GM12865 (cell line): ENCODE data around the gene ADSS1.
A peak's percentile ranks its signal among the peaks of the same experiment; 100 is the strongest.
"Not testable (repeated sequence)": the region's sequence is repeated elsewhere in the genome, so short reads cannot be mapped to it uniquely, and the experiment has no call there.

Experiments used
- DNase-seq: peaks from one replicate; pipeline ENCODE4 v3.0.0; 2010; ENCODE audit warnings: low read depth
- H3K4me3 ChIP-seq: 2 replicates; pipeline ENCODE4 v1.5.1; 2011; ENCODE audit warnings: mild to moderate bottlenecking, low read depth, low read length, control low read depth
- CTCF ChIP-seq: IDR thresholded peaks from 2 replicates; pipeline ENCODE4 v1.5.1; 2011; ENCODE audit warnings: low read length, control low read depth, low read depth, inconsistent platforms; ENCODE audit not compliant: insufficient read depth; ENCODE audit errors: missing control alignments

ADSS1 gene

DNA sequence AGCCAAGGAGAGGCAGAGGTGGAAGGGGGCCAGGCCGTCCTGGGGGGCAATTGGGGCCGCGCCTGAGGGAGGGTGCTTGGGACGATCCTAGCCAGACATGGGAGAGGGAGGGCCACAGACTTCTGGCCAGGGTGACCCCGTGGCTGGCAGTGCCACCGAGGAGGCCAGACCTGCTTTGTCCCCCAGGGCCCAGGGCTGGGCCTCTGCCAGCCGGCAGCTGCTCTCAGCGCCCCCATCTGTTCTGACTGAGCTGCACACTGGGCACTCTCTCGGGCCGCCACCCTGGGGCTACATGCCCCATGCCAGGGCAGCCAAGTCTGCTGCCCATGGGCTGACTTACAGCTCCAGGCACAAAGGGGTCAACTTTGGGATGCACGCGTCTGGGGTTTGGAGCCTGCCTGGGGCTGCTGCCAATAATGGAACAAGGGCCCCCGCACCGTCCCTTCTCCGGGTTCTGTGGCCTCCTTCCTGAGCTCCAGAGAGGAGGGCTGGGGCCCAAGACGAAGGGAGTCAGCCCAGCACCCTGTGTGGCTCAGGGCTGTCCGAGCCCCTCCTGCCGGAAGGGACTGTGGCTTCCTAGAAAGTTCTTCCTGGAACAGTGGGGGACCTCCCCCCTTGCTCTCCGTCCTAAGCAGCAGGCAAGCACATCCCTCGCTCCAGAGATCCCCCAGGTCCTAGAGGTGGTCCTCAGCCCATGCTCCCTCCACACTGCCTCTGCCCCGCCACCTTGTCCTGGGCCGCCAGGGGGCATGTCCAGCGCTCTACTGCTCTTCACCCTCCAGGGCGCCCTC is 1.1 kb downstream of the ADSS1 start:
- no peak for DNase-seq
- no peak overlapping the region for H3K4me3 ChIP-seq
- TF ChIP-seq CTCF: peak; percentile 3

DNA sequence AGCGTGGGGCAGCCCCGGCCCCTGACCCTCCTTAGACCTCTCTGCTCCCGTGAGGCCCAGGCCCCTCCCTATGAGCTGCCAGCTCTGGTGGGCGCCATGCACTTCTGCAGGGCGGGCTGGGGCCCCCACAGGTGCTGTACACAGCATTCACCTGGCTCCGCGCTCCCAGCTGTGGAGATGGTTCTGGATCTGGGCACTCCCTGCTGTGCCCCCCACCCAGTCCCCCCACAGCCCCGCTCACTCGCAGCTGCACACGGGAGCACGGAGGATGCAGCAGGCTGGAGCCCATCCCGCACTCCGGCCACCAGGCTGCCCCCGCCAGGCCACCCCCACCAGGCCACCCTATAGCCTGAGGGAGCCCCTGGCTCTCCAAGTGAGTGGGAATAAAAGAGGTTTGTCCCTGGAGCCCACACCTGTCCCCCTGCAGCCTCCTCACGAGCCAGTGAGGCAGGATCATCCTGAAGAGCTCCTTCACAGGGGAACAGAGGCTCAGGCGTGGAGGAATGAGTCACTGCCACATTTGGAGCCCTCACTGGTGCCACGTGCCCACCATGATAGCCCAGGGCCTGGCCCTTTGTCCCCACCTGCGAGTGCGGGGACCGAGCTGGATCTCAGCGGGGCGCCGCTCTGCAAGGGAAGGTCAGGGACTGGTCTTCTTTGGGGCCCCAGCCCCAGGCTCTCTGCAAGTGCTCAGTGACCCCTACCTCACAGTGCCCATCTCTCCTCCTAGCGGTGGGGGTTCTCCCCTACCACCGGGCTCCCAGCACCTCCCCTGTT is 1.9 kb downstream of the ADSS1 start:
- TF ChIP-seq CTCF: no peak
- no peak overlapping the region for H3K4me3 ChIP-seq
- DNase-seq: no peak

DNA sequence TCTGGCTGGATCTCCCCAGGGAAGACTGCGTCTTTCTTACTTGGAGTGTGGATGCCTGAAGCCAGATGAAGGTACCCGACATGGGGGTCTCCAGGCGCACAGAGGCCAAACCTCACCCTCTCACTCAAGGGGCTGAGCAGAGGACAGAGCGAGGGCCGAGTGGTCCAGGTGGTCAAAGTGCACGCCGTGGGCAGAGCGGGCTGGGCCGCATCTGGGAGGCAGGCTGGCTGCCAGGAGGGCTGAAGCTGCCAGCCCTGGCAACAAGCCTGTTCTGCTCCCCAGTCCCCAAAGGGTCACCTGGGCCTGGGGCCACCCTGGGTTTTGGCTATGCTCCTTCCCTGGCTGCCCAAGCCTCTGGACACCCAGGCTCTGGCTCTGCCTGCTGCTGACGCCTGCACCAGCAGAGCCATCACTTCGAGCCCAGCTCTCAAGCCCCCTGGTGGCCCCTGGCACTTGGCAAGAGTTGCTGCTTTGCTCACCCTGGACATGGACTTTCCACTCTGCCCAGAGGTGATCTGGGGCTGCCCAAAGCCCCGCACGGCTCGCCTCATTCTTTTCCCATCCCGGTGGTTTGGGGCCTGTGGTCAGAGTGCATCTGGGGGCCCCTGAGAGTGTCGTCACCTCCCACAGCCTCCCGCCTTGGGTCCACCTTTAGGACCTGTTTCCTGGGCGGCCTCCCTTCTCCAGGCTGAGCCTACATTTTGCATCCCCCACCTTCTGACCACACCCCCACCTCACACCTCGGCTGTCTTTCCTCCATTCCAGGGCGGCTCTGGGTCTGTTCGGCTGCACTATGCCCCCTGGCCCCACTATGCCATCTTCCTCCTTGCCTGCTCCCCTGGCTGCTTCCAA is 2.8 kb downstream of the ADSS1 start:
- DNase-seq: no peak
- H3K4me3 ChIP-seq: no peak overlapping the region
- TF ChIP-seq CTCF: no peak

GRCh38 chr14:104728631-104729030 is 4.6 kb downstream of the ADSS1 start:
- no peak for TF ChIP-seq CTCF
- no peak overlapping the region for H3K4me3 ChIP-seq
- DNase-seq: no peak

GRCh38 chr14:104729176-104729834 is 5.3 kb downstream of the ADSS1 start:
- H3K4me3 ChIP-seq, DNase-seq: not testable (repeated sequence)

DNA sequence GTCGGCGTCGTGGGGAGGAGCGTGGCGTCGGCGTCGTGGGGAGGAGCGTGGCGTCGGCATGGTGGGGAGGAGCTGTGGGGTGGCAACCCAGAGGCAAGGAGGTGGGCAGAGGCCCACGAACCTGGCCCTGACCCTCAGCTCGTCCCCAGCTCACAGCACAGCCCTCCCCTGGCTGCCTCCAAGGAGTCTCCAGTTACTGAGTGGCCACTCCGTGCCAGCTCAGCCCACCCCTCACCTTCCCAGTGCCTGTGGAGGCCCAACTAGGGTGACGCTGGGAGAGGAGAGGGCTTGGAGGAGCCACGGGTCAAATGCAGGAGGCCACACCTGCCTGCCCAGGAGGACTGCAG is 5.8 kb downstream of the ADSS1 start:
- no peak overlapping the region for H3K4me3 ChIP-seq
- no peak for DNase-seq
- TF ChIP-seq CTCF: no peak
